Medulla oblongata (tissue), 1 donor: ENCODE results near the gene ANKS1A.
"Not testable (repeated sequence)": the region's sequence is repeated elsewhere in the genome, so short reads cannot be mapped to it uniquely, and the experiment has no call there.

Source experiments
- DNase-seq: peaks from one replicate; pipeline ENCODE4 v3.0.0-alpha.2; 2015; ENCODE audit errors: extremely low spot score

Gene ANKS1A

GRCh38 chr6:34917626-34918285, 28.7 kb downstream of the ANKS1A start:
- DNase-seq, result peak; percentile 52

DNA sequence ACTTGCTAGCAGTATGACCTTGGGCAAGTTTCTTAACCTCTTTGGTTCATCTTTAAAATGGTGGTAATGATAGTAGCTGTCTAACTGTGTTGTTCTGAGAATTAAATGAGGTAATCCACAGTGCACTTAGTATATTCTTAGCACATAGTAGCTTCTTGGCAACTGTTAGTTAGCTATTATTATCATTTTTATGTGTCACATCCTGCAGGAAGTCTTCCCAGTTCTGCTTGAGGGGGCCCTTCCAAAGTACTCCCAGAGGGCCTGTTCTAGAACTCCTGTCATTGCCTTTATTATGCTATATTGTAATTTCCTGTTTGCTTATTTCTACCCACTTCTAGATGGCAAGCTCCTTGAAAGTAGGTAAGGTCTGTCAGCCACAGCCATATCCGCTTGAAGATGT, 30.6 kb downstream of the ANKS1A start:
- no peak for DNase-seq

DNA sequence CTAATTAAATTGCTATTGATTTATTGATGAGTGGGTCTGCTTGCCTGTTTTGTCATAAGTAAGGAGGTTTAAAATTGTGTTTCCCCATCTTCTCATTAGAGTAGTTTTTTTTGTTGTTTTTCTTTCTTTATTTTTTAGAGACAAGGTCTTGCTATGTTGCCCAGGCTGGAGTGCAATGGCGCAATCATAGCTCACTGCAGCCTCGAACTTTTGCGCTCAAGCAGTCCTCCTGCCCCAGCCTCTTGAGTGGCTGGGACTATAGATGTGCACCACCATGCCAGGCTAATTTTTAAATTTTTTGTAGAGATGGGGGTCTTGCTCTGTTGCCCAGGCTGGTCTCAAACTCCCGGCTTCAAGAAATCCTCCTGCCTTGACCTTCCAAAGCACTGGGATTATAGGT, 31.0 kb downstream of the ANKS1A start:
- DNase-seq, result no peak

DNA sequence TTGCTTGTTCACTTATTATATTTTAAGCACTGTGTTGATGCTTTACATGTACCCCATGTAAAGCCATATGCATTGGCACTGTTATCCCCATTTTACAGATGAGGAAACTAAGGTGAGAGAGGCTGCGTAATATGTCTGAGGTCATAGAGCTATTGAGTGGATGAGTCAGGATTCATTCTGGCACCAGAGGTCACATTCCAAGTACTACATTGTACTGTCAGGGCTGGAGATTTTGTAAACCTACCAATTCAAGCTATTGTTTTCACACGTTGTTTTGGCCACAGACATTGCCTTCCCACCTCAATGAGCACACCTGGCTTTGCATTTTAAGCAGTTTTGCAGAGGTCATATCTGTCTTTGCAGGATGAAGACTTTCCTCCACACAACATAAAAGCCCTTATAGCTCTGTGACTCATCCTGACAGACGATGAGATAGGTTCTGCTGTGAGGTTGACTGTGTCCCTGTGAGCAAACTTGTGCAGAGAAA, 33.2 kb downstream of the ANKS1A start:
- no peak for DNase-seq

DNA sequence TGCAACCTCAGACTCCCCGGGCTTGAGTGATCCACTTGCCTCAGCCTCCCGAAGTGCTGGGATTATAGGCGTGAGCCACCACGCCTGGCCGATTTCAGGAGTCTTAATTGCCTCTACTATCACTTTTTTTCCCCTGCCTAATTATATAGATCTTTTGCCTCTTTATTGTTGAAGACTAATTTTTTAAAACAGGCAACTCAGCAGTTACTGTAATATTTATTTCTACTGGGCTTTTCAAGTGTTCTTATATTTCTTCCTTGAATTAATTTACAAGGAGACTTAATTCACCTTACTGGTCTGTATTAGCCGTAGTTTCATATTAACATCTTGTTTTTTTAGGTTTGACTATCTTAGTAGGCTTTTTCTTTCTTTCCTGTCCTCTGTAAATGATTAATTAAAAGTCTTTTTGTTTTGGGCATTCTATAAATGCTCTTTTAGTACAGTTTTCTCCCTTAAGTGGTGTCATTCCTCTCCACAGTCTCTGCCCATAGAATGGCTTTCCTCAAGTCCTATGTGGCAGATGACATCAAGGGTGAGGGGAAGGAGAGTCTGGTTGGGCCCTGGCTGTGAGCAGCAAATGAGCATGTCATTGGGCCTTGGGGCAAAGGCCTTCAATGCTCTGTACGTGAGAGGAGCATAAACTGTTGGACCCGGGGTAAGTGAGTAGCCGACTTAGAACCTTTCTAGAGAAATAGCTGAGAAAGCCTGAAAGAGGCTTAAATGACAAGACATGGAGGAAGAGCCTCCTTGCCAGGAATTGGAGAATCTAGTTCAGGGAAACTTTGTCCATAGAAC, 36.0 kb downstream of the ANKS1A start:
- no peak for DNase-seq

DNA sequence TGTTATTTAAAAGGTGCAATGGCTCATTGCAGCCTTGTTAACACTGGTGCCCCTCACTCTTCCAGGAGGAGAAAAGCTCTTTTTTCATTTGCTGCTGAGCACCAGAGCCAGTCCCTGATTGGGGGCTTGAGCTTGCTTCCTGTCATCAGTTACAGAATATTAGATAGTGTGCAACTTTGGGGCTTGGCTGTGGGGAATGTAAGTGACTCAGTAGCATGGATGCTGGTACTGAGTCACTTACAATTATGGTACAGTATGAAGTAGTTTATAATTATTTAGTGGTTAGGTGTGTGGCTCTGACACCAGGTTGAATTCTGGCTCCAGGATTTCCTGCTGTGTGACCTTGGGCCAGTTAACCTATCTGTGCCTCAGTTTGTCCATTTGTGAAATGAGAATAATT, 37.6 kb downstream of the ANKS1A start:
- no peak for DNase-seq

GRCh38 chr6:34928220-34928619, 39.2 kb downstream of the ANKS1A start:
- no peak for DNase-seq

GRCh38 chr6:34928695-34929094, 39.6 kb downstream of the ANKS1A start:
- no peak for DNase-seq

DNA sequence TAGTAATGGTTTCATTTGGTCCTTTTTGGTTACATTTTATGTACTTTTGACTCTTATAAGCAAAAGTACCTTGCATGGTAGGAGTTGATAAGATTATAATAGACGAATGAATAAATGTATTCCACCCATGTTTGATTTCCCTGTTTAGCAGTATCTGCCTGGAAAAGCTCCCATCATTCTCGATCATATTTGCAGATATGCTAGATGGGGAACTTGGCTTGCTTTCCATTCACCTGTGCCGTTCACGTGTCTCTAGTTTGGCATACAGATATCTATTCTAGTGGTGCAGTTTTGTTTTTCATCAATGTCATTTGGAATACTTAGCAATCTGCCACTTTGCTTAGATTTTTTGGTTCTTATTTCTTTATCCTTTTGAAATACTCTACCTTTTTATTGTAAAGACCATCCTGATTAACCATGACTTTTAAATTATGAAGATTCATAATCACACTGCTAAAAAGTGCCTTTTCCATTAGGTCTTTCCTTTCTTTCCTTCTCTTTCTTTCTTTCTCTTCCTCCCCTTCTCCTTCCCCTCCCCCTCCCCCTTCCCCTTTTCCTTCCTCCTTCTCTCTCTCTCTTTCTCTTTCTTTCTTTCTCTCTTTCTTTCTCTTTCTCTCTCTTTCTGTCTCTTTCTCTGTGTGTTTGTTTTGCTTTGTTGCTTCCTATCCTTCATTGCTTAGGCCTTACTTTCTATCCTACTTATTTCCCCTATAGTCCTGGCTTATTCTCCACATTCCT, 40.4 kb downstream of the ANKS1A start:
- no peak for DNase-seq

DNA sequence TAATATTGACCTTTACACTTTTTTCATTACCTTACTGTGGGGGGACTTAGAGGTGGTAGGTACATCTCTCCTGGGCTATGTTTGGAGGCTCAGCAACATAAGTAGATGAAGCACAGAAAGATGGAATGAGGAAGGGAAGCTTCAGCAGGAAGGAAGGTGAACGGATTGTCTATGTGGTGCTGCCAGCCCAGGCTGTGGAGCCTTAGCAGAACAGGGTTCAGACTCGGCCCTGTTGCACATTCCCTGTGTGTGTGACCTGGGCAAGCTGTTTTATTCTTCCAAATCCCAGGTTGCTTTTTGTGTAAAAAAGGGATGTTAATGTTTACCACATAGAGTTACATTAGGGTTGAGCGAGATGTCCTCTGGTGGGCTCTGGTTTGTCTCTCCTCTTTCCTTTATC, 41.2 kb downstream of the ANKS1A start:
- DNase-seq, result no peak

DNA sequence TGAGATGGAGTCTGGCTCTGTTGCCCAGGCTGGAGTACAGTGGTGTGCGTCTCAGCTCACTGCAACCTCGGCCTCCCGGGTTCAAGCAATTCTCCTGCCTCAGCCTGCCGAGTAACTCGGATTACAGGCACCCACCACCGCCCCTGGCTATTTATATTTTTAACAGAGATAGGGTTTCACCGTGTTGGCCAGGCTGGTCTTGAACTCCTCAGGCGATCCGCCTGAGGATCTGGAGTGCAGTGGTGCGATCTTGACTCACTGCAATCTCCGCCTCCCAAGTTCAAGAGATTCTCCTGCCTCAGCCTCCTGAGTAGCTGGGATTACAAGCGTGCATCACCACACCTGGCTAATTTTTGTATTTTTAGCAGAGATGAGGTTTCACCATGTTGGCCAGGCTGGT, 43.1 kb downstream of the ANKS1A start:
- not testable (repeated sequence) for DNase-seq

GRCh38 chr6:34934516-34934915, 45.5 kb downstream of the ANKS1A start:
- DNase-seq, result peak; percentile 30

GRCh38 chr6:34938268-34938667, 49.2 kb downstream of the ANKS1A start:
- no peak for DNase-seq

DNA sequence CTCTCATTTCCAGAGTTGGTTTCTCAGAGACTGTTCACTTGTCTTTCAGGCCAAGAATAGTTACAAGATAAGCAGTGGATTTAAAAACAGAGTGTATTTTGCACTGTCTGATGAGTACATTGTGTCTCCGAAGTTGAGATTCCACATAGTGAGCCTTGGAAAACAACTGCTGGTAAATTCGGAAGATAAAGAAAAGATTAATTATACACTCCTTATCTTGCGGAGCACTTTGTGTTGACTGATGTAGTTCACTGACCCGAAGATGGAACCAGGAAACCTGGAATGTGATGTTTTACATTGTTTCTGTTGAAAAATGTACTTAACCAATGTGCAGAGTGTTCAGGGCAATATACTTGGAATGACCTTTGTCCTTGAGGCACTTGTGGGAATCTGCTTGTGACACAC, 51.0 kb downstream of the ANKS1A start:
- no peak for DNase-seq

DNA sequence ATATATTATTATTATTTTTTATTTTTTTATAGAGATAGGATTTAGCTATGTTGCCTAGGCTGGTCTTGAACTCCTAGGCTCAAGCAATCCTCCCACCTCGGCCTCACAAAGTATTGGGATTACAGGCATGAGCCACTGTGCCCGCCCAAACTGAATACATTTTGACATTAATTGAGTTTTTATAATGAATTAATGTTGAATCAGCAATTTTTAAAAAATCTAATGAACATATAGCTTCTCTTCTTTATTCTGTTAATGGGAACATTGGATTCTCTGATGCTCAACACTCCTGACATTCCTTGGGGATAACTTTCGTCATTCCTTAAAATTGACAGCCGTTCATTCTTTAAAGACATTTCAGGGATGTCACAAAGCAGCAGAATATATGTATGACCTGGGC, 52.4 kb downstream of the ANKS1A start:
- DNase-seq, result no peak

- DNase-seq, result no peak
These were observed 56.3 kb downstream of the ANKS1A start for GRCh38 chr6:34945317-34945716.

DNA sequence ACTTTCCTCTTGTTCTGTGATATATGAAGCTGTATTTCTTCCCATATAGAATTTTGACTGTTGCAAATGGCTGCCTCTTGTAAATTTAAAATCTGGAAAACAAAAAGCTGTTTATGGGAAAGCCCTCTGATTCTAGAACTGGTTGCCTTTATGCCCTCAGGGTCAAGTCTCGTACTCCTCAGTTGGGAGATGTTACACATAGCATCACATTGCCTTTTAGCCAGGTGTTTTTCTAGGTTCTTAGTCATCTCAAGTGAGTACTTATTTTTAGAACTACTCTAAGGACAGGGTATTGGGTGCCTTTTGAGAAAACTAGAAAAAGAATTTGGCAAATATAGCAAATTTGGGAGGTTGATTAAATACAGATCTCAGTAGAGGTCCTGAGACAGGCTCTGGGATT, 58.5 kb downstream of the ANKS1A start:
- no peak for DNase-seq

- DNase-seq, result no peak
These were observed 60.6 kb downstream of the ANKS1A start for GRCh38 chr6:34949636-34950035.

- no peak for DNase-seq
These were observed 61.8 kb downstream of the ANKS1A start for GRCh38 chr6:34950849-34951248.

DNA sequence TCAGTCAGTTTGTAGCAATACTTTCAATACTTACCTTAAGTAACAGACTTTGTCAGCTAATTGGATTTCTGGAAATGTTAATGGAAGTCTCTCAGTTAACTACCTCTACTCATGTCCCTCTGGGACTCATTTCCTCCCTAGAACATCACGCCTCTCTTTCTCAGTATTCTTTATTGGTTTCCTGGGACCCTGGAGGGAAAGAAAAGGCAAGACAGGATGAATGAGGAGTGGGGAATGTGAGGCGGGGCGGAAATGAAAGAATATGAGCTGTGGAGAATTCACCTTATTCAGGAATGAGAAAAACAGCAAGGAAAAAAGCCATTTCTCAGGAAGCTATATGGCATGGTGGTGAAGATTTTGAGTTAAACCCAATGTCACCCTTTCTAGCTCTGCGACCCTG, 62.7 kb downstream of the ANKS1A start:
- DNase-seq, result no peak

DNA sequence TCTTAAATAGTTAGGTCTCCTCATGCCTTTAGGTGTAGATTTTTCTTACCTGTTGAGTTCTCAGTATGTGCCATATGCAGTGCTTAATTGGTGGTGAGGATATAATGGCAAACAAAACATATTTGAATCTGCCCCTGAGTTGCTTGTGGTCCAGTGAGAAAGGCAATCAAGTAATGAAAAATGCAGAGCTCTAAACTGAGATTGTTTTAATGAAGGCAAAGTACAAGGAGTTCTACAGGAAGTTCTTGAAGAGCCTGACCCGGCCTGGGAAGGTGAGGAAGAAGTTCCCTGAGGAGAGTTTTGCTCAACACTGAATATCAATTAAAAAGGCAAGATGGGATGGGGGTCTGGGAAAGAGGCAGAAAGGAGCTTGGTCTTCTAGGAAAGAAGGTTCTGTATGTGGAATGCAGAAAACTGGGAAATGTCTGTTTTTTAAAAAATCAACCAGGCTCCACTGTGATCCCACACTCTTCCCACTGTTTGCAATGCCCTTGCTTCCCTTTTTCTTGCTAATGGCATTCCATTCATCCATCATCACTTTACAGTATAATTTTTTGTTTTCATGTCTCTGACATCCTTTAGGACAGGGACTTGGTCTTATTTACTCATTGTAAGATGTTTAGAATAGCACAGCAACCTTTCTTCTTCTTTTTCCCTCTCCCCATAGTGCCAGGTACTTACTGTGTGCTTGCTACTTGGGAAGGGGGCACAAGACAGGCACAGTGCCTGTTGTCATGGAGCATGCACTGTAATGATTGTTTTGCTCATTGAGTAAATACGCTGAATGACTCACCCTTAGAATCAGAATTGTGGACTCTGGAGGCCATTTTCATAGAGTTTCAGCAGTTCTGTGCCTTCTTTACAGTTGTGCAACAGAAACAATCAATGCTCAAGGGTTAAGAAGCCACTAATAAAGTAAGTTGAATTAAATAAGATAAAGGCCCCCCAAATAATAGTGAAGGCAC, 64.3 kb downstream of the ANKS1A start:
- no peak for DNase-seq
